GM12872 (cell line): Measurements from ENCODE around the gene GMPR.

Experiments
- CTCF ChIP-seq: IDR thresholded peaks from 3 replicates; pipeline ENCODE4 v1.5.1; 2011; ENCODE audit warnings: low read depth, mild to moderate bottlenecking, low read length, moderate library complexity; ENCODE audit not compliant: insufficient read depth

The GMPR gene

DNA sequence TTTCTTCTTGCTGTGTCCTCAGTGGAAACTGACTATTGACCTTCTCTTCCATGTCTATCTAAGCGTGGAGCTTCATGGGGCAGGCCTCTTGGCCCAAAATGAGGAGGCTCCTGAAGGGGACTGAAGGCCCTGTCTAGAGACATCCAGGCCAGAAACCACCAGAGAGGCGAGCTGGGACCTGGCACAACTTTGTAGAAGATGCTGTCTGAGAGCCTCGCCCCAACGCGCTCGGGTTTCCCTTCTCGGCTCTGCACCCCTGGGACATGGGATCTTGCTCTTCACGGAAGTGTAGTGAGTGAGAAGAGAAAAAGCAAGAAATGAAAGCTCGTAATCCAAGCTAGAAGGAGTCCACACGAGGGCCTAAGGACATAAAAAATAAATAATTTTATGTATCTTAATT lies 96.8 kb downstream of the GMPR start:
- no peak for TF ChIP-seq CTCF

- peak; percentile 28; the same call in 1 of the 3 replicates for TF ChIP-seq CTCF
Measured at GRCh38 chr6:16336056-16336818, 97.8 kb downstream of the GMPR start.

- TF ChIP-seq CTCF = no peak
Measured at GRCh38 chr6:16336911-16337294, 98.5 kb downstream of the GMPR start.

- TF ChIP-seq CTCF = no peak
Measured at GRCh38 chr6:16337295-16337975, 99.0 kb downstream of the GMPR start.

GRCh38 chr6:16338577-16339264 lies 100.3 kb downstream of the GMPR start:
- peak; percentile 46 for TF ChIP-seq CTCF

- no peak for TF ChIP-seq CTCF
Measured at GRCh38 chr6:16339265-16339587, 100.8 kb downstream of the GMPR start.

DNA sequence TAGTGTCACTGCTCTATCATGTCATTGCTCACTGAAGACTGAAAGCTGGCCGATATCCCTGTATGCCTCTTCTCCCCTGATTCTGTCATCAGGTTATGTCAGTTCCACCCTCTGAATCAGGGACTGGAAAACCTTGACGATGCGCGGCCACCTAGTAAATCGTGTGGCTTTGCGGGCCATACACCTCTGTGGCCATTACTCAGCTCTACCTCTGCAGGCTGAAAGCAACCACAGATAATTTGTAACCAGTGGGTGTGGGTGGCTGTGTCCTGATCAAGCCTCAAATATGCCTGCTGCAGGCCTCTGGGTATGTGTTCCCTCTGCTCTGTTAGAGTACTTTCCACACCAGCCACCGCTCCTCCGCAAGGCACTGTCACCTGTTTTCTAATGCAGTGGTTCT lies 105.2 kb downstream of the GMPR start:
- TF ChIP-seq CTCF = no peak
